IMR-90 (cell line): Measurements from ENCODE around the gene PHF21B. TPM values are rescaled to one million over a fixed set of nuclear protein-coding genes. Genes with fewer than 3 reads are reported as not detected.

ENCODE experiments used
- ATAC-seq: fragments of 200-7000 bp; cut with Tn5 transposase; 2 replicates; pipeline ENCODE4 v1.9.1; 2020; ENCODE audit warnings: low read depth, mild to moderate bottlenecking, moderate library complexity
- BruUV-seq: library from RNA; stranded (reverse); fragments of 400-500 nt; replicated peaks from 2 replicates; lab custom pipeline; 2021; lab: Mats Ljungman, UMichigan
- CTCF ChIA-PET: fragments of 300-600 bp; formaldehyde crosslinking; extraction: SDS; loops from one replicate; lab custom pipeline; 2021; ENCODE audit warnings: antibody characterized with exemption; lab: Yijun Ruan, JAX
- POLR2A ChIA-PET: fragments of 300-600 bp; sonication (Branson Sonifier 250); formaldehyde crosslinking; loops from one replicate; lab custom pipeline; 2022; ENCODE audit warnings: antibody characterized with exemption; ENCODE audit not compliant: unreplicated experiment; lab: Charles Lee
- DNase-seq: peaks from one replicate; pipeline ENCODE4 v3.0.0; 2013
- H2AFZ ChIP-seq: replicated peaks from 2 replicates; pipeline ENCODE3; 2013; ENCODE audit warnings: low read length, mild to moderate bottlenecking; ENCODE audit not compliant: poor library complexity
- H2AK5ac ChIP-seq: 2 replicates; pipeline ENCODE4 v1.6.1; 2013; ENCODE audit warnings: low read depth, low read length, inconsistent platforms
- H2AK9ac ChIP-seq: replicated peaks from 2 replicates; pipeline ENCODE3; 2013; ENCODE audit warnings: mild to moderate bottlenecking, low read depth, low read length, moderate library complexity; ENCODE audit not compliant: poor library complexity
- H2BK120ac ChIP-seq: 2 replicates; pipeline ENCODE4 v1.6.1; 2013; ENCODE audit warnings: low read depth, low read length, inconsistent platforms
- H2BK15ac ChIP-seq: 3 replicates; pipeline ENCODE4 v1.6.1; 2013; ENCODE audit warnings: low read depth, low read length, inconsistent platforms
- H2BK20ac ChIP-seq: 2 replicates; pipeline ENCODE4 v1.6.1; 2013; ENCODE audit warnings: low read depth, mild to moderate bottlenecking, inconsistent platforms, low read length, moderate library complexity
- H2BK5ac ChIP-seq: 2 replicates; pipeline ENCODE4 v1.6.1; 2013; ENCODE audit warnings: mild to moderate bottlenecking, low read depth, low read length, inconsistent platforms; ENCODE audit not compliant: poor library complexity, severe bottlenecking
- H3K14ac ChIP-seq: replicated peaks from 2 replicates; pipeline ENCODE4 v1.6.1; 2013; ENCODE audit warnings: low read depth, low read length, inconsistent platforms
- H3K18ac ChIP-seq: 2 replicates; pipeline ENCODE4 v1.6.1; 2013; ENCODE audit warnings: low read depth, low read length, control low read depth
- H3K23ac ChIP-seq: 2 replicates; pipeline ENCODE4 v1.6.1; 2013; ENCODE audit warnings: low read depth, low read length, inconsistent platforms
- H3K27ac ChIP-seq: 2 replicates; pipeline ENCODE4 v1.5.1; 2013; ENCODE audit warnings: mild to moderate bottlenecking, control low read depth, low read length; ENCODE audit not compliant: insufficient read depth
- H3K27me3 ChIP-seq: 2 replicates; pipeline ENCODE4 v1.6.1; 2013; ENCODE audit warnings: low read length; ENCODE audit not compliant: control insufficient read depth, insufficient read depth
- H3K36me3 ChIP-seq: 2 replicates; pipeline ENCODE4 v1.6.1; 2013; ENCODE audit warnings: low read length, mixed read lengths; ENCODE audit not compliant: control insufficient read depth, insufficient read depth
- H3K4ac ChIP-seq: 2 replicates; pipeline ENCODE4 v1.6.1; 2013; ENCODE audit warnings: low read depth, low read length, inconsistent platforms
- H3K4me1 ChIP-seq: 2 replicates; pipeline ENCODE4 v1.6.1; 2013; ENCODE audit warnings: low read length, mixed read lengths; ENCODE audit not compliant: control insufficient read depth, insufficient read depth
- H3K4me2 ChIP-seq: 2 replicates; pipeline ENCODE4 v1.6.1; 2013; ENCODE audit warnings: low read depth, mild to moderate bottlenecking, control low read depth, low read length, moderate library complexity
- H3K4me3 ChIP-seq: 2 replicates; pipeline ENCODE4 v1.5.1; 2013; ENCODE audit warnings: low read depth, mild to moderate bottlenecking, control low read depth, low read length, moderate library complexity; ENCODE audit not compliant: insufficient read depth
- H3K56ac ChIP-seq: 2 replicates; pipeline ENCODE4 v1.6.1; 2013; ENCODE audit warnings: low read length, inconsistent platforms; ENCODE audit not compliant: insufficient read depth; ENCODE audit errors: extremely low read depth
- H3K79me1 ChIP-seq, 2 experiments: 2 replicates each; pipeline ENCODE4 v1.6.1; 2013; ENCODE audit warnings: low read length in 2 of 2, inconsistent platforms in 1 of 2, low read depth in 1 of 2
- H3K9ac ChIP-seq: 2 replicates; pipeline ENCODE4 v1.6.1; 2013; ENCODE audit warnings: low read depth, low read length, control low read depth
- H3K9me1 ChIP-seq: 2 replicates; pipeline ENCODE4 v1.6.1; 2013; ENCODE audit warnings: low read length, inconsistent platforms; ENCODE audit not compliant: insufficient read depth
- H3K9me3 ChIP-seq: 2 replicates; pipeline ENCODE4 v1.6.1; 2013; ENCODE audit warnings: low read length; ENCODE audit not compliant: control insufficient read depth, insufficient read depth
- H4K20me1 ChIP-seq: 2 replicates; pipeline ENCODE4 v1.6.1; 2013; ENCODE audit warnings: low read length, inconsistent platforms; ENCODE audit not compliant: insufficient read depth
- H4K5ac ChIP-seq: 2 replicates; pipeline ENCODE4 v1.6.1; 2013; ENCODE audit warnings: mild to moderate bottlenecking, low read depth, low read length, control low read depth
- H4K8ac ChIP-seq, 2 experiments: 2 replicates each; pipeline ENCODE4 v1.6.1; 2013; ENCODE audit warnings: low read depth in 2 of 2, low read length in 2 of 2, control low read depth in 1 of 2, inconsistent platforms in 1 of 2
- H4K91ac ChIP-seq: 2 replicates; pipeline ENCODE4 v1.6.1; 2013; ENCODE audit warnings: low read depth, low read length, inconsistent platforms; ENCODE audit not compliant: insufficient read depth
- BHLHE40 ChIP-seq: fragments of 150-350 bp; IDR thresholded peaks from 2 replicates; pipeline ENCODE4 v1.6.1; 2016; ENCODE audit warnings: mild to moderate bottlenecking, low read depth, low read length
- WGBS, 2 experiments: methylation state at CpG; one replicate each; pipeline versions ENCODE4 v1.1.5 to v1.1.7; 2013; ENCODE audit warnings: missing lambda C conversion rate in 2 of 2; ENCODE audit not compliant: insufficient read length in 1 of 2; ENCODE audit errors: extremely low coverage in 2 of 2; 5-methylcytosine and 5-hydroxymethylcytosine counted together
- dilution Hi-C: fragments of 300-500 bp; cut with HindIII; formaldehyde crosslinking; loops from one replicate; pipeline ENCODE4 v1.14.3; 2018; ENCODE audit warnings: low sequenced_read_pairs; ENCODE audit not compliant: unreplicated experiment
- in situ Hi-C: fragments of 300-500 bp; cut with MboI; formaldehyde crosslinking; loops from 3 replicates; pipeline ENCODE4 v1.14.3; 2019; ENCODE audit warnings: low sequenced_read_pairs, inconsistent platforms, mixed read lengths
- intact Hi-C: fragments of 100-400 bp; cut with micrococcal nuclease; formaldehyde crosslinking; loops from 2 replicates; pipeline ENCODE4 v1.10.0; 2022
- polyA plus RNA-seq, 3 experiments: library from polyadenylated mRNA; depleted of rRNA; stranded (reverse); fragments of >200 nt; gene quantifications; 2 replicates each; pipeline ENCODE4 v1.2.3, GENCODE V29; 2012; ENCODE audit warnings: low replicate concordance in 1 of 3
- total RNA-seq: library from RNA; depleted of rRNA; stranded (reverse); fragments of >200 nt; gene quantifications from 2 replicates; pipeline ENCODE4 v1.2.3, GENCODE V29; 2012
- TF ChIP-seq, protein P1 (sequence below): fragments of 150-350 bp; IDR thresholded peaks from 2 replicates; pipeline ENCODE4 v1.6.1; 2017; ENCODE audit warnings: mild to moderate bottlenecking, antibody characterized with exemption, low read length, low read depth

PHF21B gene
- total and polyA plus RNA-seq, 2 of the 4 experiments (the other 2 are of a cell fraction) = 0.02 TPM; not detected in 1

DNA sequence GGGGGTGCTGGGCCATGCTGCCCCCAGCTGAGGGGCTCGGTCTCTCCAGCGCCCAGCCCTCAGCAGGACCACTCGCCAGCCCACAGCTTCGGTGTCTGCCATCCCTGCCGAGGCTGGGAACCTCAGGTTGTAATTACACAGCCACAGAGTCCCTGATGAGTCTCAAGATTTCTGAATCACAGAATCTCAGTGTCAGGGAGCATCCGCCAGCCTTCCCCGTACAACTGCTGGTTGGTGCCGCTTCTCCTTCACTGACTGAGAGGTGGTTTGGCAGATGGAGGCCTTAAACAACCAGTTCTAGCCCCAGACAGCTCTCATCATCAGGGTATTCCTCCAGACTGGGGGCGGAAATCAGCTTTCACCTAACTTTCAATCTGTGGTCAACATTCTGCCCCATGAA, 13.7 kb downstream of the PHF21B start:
- no peak overlapping the region for H3K27ac ChIP-seq
- no peak overlapping the region for H3K23ac ChIP-seq
- no peak overlapping the region for H3K4me2 ChIP-seq
- H2BK20ac ChIP-seq = no peak overlapping the region
- no peak overlapping the region for H2BK15ac ChIP-seq
- CTCF ChIA-PET = no interaction called here
- H2BK5ac ChIP-seq = no peak overlapping the region
- H3K27me3 ChIP-seq = peaks cover 60% of the 10 kb centered on the region
- no peaks in the 10 kb centered on the region for H3K79me1 ChIP-seq
- intact Hi-C loops = no loop called here
- POLR2A ChIA-PET = no interaction called here
- no peak overlapping the region for H3K4me3 ChIP-seq
- H2AFZ ChIP-seq = no peak overlapping the region
- H4K20me1 ChIP-seq = no peaks in the 10 kb centered on the region
- no peak overlapping the region for H3K4ac ChIP-seq
- no peaks in the 10 kb centered on the region for H3K4me1 ChIP-seq
- dilution Hi-C loops = no loop called here
- BruUV-seq = no TSS peak
- H2AK5ac ChIP-seq = no peak overlapping the region
- no peaks in the 10 kb centered on the region for H3K9me3 ChIP-seq
- H3K9ac ChIP-seq = no peak overlapping the region
- in situ Hi-C loops = loop anchor here (25.0 kb wide), 1 partner anchor 566 kb away; no protein-coding TSS in a partner anchor
- no peak overlapping the region for H4K91ac ChIP-seq
- H3K36me3 ChIP-seq = no peaks in the 10 kb centered on the region
- no peak overlapping the region for H3K18ac ChIP-seq
- H4K8ac ChIP-seq = no peak overlapping the region
- TF ChIP-seq, protein P1, sequence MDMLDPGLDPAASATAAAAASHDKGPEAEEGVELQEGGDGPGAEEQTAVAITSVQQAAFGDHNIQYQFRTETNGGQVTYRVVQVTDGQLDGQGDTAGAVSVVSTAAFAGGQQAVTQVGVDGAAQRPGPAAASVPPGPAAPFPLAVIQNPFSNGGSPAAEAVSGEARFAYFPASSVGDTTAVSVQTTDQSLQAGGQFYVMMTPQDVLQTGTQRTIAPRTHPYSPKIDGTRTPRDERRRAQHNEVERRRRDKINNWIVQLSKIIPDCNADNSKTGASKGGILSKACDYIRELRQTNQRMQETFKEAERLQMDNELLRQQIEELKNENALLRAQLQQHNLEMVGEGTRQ = no peak
- no peak for TF ChIP-seq BHLHE40
- H3K14ac ChIP-seq = no peak overlapping the region
- ATAC-seq (no peak), DNase-seq (no peak)
- no peaks in the 10 kb centered on the region for H3K9me1 ChIP-seq
- no peak overlapping the region for H3K56ac ChIP-seq
- H2AK9ac ChIP-seq = no peak overlapping the region
- H4K5ac ChIP-seq = no peak overlapping the region
- WGBS, 2 experiments = 59% methylated on average over 6 of the region's 9 CpGs; no CpG with 5 or more reads in 1 of the 2 experiments
- H2BK120ac ChIP-seq = no peak overlapping the region
